Smooth muscle cell (in vitro differentiated cells): ENCODE results near the gene FGGY. TPM values are rescaled to one million over a fixed set of nuclear protein-coding genes. Genes with fewer than 3 reads are reported as not detected.
"Not testable (repeated sequence)": the region's sequence is repeated elsewhere in the genome, so short reads cannot be mapped to it uniquely, and the experiment has no call there.

Experiments used
- DNase-seq: peaks from one replicate; lab custom pipeline; 2025; ENCODE audit not compliant: unreplicated experiment; lab: John Stamatoyannopoulos, UW
- H2AFZ ChIP-seq: fragments of 200-600 bp; sonication (generic); 2 replicates; pipeline ENCODE4 v1.6.0; 2016; ENCODE audit warnings: antibody characterized with exemption, low read depth, mild to moderate bottlenecking
- H3F3A ChIP-seq: fragments of 200-600 bp; sonication (generic); 2 replicates; pipeline ENCODE4 v1.6.0; 2017; ENCODE audit warnings: antibody characterized with exemption, low read depth
- H3K27ac ChIP-seq: fragments of 200-600 bp; sonication (generic); 2 replicates; pipeline ENCODE4 v1.5.1; 2016; ENCODE audit warnings: low read depth, mild to moderate bottlenecking
- H3K27me3 ChIP-seq: fragments of 200-600 bp; sonication (generic); 2 replicates; pipeline ENCODE4 v1.6.1; 2016; ENCODE audit warnings: low read depth, mild to moderate bottlenecking
- H3K36me3 ChIP-seq: fragments of 200-600 bp; sonication (generic); 2 replicates; pipeline ENCODE4 v1.5.1; 2016; ENCODE audit warnings: low read depth
- H3K4me1 ChIP-seq: fragments of 200-600 bp; sonication (generic); 2 replicates; pipeline ENCODE4 v1.5.1; 2016; ENCODE audit warnings: low read depth
- H3K4me2 ChIP-seq: fragments of 200-600 bp; sonication (generic); 2 replicates; pipeline ENCODE4 v1.6.0; 2016; ENCODE audit warnings: mild to moderate bottlenecking
- H3K4me3 ChIP-seq: fragments of 200-600 bp; sonication (generic); 2 replicates; pipeline ENCODE4 v1.5.1; 2016; ENCODE audit warnings: mild to moderate bottlenecking
- H3K79me2 ChIP-seq: fragments of 200-600 bp; sonication (generic); 2 replicates; pipeline ENCODE4 v1.6.0; 2016; ENCODE audit warnings: low read depth, mild to moderate bottlenecking
- H3K9ac ChIP-seq: fragments of 200-600 bp; sonication (generic); 2 replicates; pipeline ENCODE4 v1.6.0; 2016; ENCODE audit warnings: low read depth
- H3K9me3 ChIP-seq: fragments of 200-600 bp; sonication (generic); replicated peaks from 2 replicates; pipeline ENCODE4 v1.5.1; 2016; ENCODE audit warnings: low read depth
- H4K20me1 ChIP-seq: fragments of 200-600 bp; sonication (generic); 2 replicates; pipeline ENCODE4 v1.6.0; 2016; ENCODE audit warnings: low read depth
- WGBS: methylation state at CpG from one replicate; pipeline ENCODE4 v1.1.7; 2016; ENCODE audit warnings: low lambda C conversion rate; 5-methylcytosine and 5-hydroxymethylcytosine counted together
- polyA plus RNA-seq: library from polyadenylated mRNA; unstranded; fragments of >200 nt; fragmentation: Nextera tagmentation; extraction: Ambion mirVana; gene quantifications from 2 replicates; pipeline ENCODE4 v1.2.1, GENCODE V29; 2016
- total RNA-seq: library from RNA; depleted of rRNA; stranded (reverse); fragments of >200 nt; gene quantifications from 2 replicates; pipeline ENCODE4 v1.2.3, GENCODE V29; 2014
- TF ChIP-seq, protein P1 (sequence below): fragments of 200-600 bp; sonication (generic); IDR thresholded peaks from 2 replicates; pipeline ENCODE4 v1.5.1; 2017; ENCODE audit warnings: borderline replicate concordance, mild to moderate bottlenecking, antibody characterized with exemption; ENCODE audit not compliant: insufficient read depth, poor library complexity, severe bottlenecking

Gene FGGY
- total and polyA plus RNA-seq, 2 experiments from 2014 or later, result 5.1 to 9.2 TPM

DNA sequence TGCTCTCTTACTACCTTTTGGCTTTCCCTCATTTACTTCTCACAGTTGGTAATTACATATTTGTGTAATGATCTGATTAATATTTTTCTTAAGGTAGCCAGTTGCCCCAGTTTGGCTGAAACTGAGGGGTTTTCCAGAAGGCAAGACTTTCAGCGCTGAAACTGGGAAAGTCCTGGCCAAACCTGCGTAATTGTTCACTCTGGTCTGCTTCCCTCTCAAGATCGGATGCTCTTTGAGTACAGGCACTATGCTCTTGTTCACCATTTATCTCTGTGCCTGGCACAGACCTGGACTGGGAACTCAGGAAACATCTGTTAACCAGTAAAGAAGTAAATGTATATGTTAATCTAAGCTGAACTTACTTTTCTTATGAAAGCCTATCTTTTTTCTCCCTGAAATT lies 308.3 kb downstream of the FGGY start:
- Histone ChIP-seq H3F3A (peaks cover 3% of the 10 kb centered on the region), H3K4me3 (no peak overlapping the region), H3K4me2 (no peak overlapping the region), H3K36me3 (no peaks in the 10 kb centered on the region), H3K9me3 (no peaks in the 10 kb centered on the region), H4K20me1 (no peaks in the 10 kb centered on the region), H3K79me2 (no peaks in the 10 kb centered on the region), H3K27me3 (no peaks in the 10 kb centered on the region), H2AFZ (no peak overlapping the region), H3K9ac (no peak overlapping the region), H3K4me1 (no peaks in the 10 kb centered on the region), H3K27ac (no peak overlapping the region)
- TF ChIP-seq, protein P1, sequence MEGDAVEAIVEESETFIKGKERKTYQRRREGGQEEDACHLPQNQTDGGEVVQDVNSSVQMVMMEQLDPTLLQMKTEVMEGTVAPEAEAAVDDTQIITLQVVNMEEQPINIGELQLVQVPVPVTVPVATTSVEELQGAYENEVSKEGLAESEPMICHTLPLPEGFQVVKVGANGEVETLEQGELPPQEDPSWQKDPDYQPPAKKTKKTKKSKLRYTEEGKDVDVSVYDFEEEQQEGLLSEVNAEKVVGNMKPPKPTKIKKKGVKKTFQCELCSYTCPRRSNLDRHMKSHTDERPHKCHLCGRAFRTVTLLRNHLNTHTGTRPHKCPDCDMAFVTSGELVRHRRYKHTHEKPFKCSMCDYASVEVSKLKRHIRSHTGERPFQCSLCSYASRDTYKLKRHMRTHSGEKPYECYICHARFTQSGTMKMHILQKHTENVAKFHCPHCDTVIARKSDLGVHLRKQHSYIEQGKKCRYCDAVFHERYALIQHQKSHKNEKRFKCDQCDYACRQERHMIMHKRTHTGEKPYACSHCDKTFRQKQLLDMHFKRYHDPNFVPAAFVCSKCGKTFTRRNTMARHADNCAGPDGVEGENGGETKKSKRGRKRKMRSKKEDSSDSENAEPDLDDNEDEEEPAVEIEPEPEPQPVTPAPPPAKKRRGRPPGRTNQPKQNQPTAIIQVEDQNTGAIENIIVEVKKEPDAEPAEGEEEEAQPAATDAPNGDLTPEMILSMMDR, result no peak
- no peak for DNase-seq
- WGBS, result 98% methylated on average over 3 of the region's 3 CpGs

DNA sequence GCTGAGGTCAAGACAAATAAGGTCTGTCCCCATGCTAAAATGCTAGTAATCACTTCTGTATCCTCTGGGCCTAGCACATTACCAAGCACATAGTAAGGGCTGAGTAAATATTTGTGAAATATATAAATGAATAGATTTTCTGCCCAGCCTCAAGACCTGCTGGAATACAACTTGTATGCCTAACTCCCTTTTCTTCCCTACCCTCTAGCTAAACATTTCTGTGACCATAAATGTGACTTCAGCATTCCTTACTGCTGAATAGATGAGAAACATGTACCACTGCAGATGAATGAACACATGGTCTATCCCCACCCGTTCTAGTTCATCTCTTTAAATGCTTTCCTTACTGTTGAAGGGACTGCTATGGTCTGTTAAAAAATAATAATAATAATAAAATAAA lies 308.9 kb downstream of the FGGY start:
- TF ChIP-seq, protein P1, result no peak
- Histone ChIP-seq H3K27ac (no peak overlapping the region), H3K36me3 (no peaks in the 10 kb centered on the region), H3K27me3 (no peaks in the 10 kb centered on the region), H3F3A (no peaks in the 10 kb centered on the region), H2AFZ (no peak overlapping the region), H3K4me3 (no peak overlapping the region), H3K9me3 (no peaks in the 10 kb centered on the region), H4K20me1 (no peaks in the 10 kb centered on the region), H3K79me2 (no peaks in the 10 kb centered on the region), H3K4me2 (no peak overlapping the region), H3K9ac (no peak overlapping the region), H3K4me1 (no peaks in the 10 kb centered on the region)
- DNase-seq, result no peak
- WGBS, result 3% methylated on average over 1 of the region's 1 CpG

DNA sequence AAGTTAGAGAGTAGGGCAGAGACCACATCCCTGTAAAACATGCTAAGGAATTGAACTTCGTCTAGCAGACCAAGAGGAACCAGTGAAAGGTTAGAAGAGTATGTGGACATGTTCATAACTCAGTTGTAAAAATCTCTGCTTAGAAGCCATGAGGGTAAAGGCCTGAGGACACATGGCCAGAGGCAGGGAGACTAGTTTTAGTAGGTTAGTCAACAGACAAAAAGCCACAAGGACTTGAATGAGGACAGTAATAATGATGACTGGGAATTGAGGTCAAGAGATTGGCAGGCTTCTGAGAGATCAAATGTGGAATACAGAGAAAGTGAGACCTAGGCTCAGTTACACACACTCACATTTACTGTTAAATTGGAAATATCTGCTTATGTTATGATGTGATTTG lies 312.4 kb downstream of the FGGY start:
- no peaks in the 10 kb centered on the region for H3F3A ChIP-seq

DNA sequence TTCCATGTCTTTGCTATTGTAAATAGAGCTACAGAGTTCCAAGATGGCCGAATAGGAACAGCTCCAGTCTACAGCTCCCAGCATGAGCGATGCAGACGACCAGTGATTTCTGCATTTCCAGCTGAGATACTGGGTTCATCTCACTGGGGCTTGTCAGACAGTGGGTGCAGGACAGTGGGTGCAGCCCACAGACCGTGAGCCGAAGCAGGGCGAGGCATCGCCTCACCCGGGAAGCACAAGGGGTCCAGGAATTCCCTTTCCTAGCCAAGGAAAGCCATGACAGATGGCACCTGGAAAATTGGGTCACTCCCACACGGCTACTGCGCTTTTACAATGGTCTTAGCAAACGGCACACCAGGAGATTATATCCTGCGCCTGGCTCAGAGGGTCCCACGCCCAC lies 313.6 kb downstream of the FGGY start:
- not testable (repeated sequence) for H3K27ac ChIP-seq, H3K79me2 ChIP-seq, DNase-seq, H3K4me2 ChIP-seq, H3K36me3 ChIP-seq, H3K4me1 ChIP-seq, H4K20me1 ChIP-seq, H3F3A ChIP-seq, H3K27me3 ChIP-seq, H3K4me3 ChIP-seq, H3K9me3 ChIP-seq, H2AFZ ChIP-seq, H3K9ac ChIP-seq
- WGBS, result 95% methylated on average over 13 of the region's 13 CpGs

More for the DNA sequence above, 312.4 kb downstream of the FGGY start:
- Histone ChIP-seq H4K20me1 (no peaks in the 10 kb centered on the region), H2AFZ (no peak overlapping the region), H3K4me3 (no peak overlapping the region), H3K27me3 (no peaks in the 10 kb centered on the region), H3K79me2 (no peaks in the 10 kb centered on the region), H3K4me1 (no peaks in the 10 kb centered on the region), H3K4me2 (no peak overlapping the region), H3K36me3 (no peaks in the 10 kb centered on the region), H3K9me3 (no peaks in the 10 kb centered on the region), H3K27ac (no peak overlapping the region), H3K9ac (no peak overlapping the region)
- WGBS, result 77% methylated on average over 1 of the region's 1 CpG
- TF ChIP-seq, protein P1, result no peak
- no peak for DNase-seq
